GM21360 (cell line): Measurements from ENCODE around the gene TAC4.
A peak's percentile ranks its signal among the peaks of the same experiment; 100 is the strongest.

Source experiments
- ATAC-seq: cut with Tn5 transposase; IDR thresholded peaks from one replicate; pipeline ENCODE4 v1.9.1; 2021; ENCODE audit warnings: mild to moderate bottlenecking, moderate library complexity; ENCODE audit not compliant: unreplicated experiment

TAC4 gene

DNA sequence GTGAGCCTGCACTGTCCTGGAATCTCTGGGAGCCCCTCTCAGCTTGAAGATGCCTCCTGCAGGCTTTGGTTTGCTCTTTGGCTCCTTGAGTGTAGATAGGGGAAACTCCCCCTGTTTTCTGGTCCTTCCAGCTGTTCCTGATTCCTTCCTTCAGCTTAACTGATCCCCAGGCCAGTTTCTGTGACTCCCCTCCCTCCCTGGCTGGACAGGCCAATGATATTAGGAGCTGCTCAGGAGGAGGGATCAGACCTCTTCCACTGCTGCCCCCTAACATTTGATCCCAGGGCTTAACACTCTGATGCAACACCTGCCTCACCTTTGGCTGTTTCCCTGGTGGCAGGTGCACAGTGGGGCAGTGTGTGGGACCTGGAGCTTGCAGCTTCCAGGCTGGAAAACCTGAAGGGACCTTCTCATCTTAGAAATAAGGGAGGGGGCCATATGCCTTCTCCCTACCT lies at the start of gene TAC4:
Gene TAC4 (minus strand): TSS at position 51 of the 455 bp plus-strand sequence. CDS start 52 bp downstream, outside the sequence.
- no peak for ATAC-seq

- ATAC-seq: no peak
These were observed 49.0 kb upstream of the TAC4 start for GRCh38 chr17:49896860-49897259.

DNA sequence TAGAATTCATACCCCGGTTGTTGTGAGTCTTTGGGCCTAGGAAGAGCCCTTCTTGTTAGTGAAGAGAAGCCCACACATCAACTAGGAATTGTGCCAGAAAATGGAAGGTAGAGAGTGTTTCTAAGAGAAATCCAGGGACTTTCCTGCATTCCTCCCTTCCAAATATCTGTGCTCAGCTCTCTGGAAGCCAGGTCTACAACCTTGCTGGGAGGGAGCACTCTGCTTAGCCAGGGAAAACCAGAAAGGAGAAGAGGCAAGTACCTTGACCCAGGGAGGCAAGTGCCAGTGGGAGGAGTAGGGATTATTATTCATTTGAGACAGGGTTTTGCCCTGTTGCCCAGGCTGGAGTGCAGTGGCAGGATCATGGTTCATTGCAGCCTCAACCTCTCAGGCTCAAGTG lies 48.4 kb upstream of the TAC4 start:
- ATAC-seq: no peak

DNA sequence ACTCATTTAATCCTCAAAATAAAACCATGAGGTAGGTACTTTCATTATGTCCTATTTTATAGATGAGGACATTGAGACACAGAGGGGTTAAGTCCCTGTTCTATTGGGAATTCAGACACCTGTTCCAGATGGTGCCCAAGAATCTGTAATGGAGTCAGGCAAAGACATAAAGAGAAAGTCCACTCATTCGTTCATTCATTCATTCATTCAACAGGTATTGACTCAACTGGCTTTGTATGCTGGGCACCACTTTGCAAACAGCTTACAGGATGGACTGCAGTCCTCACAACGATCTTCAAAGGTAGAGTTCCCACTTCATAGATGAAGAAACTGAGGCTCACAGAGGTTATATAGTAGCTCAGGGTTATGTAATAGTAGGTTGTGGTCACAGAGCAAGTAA lies 47.9 kb upstream of the TAC4 start:
- ATAC-seq: no peak

- no peak for ATAC-seq
These were observed 46.9 kb upstream of the TAC4 start for GRCh38 chr17:49894761-49895160.

DNA sequence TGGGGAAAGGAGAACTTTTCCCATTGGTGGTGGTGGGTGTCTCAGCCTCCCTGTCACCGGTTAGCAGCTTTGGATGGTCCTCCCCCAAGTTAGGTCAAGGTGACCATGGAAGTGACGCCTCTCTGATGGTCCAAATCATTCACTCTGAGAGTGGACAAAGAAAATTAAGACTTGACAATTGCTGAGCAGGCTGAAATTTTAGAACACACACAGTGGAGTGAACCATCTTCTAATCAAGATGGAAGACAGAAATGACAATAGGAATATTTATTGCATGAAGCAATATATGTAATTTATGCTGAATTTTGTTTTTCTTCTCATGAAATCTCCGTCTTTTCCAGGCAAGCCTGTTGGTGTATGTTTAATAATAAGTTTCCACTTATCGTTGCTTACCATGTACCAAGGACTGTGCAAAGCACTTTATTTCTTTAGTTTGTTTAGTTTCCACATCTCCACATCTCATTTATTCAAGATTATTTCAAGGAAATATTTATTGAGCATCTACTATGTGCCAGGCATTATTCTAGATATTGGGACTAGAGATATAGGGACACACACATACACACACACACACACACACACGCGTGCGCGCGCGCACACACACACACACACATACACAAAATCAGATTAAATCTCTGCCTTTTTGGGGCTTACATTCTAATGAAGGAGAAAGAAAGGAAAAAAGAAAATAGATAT lies 44.0 kb upstream of the TAC4 start:
- ATAC-seq: no peak

GRCh38 chr17:49891271-49891670 lies 43.4 kb upstream of the TAC4 start:
- no peak for ATAC-seq

- no peak for ATAC-seq
These were observed 43.0 kb upstream of the TAC4 start for GRCh38 chr17:49890852-49891251.

DNA sequence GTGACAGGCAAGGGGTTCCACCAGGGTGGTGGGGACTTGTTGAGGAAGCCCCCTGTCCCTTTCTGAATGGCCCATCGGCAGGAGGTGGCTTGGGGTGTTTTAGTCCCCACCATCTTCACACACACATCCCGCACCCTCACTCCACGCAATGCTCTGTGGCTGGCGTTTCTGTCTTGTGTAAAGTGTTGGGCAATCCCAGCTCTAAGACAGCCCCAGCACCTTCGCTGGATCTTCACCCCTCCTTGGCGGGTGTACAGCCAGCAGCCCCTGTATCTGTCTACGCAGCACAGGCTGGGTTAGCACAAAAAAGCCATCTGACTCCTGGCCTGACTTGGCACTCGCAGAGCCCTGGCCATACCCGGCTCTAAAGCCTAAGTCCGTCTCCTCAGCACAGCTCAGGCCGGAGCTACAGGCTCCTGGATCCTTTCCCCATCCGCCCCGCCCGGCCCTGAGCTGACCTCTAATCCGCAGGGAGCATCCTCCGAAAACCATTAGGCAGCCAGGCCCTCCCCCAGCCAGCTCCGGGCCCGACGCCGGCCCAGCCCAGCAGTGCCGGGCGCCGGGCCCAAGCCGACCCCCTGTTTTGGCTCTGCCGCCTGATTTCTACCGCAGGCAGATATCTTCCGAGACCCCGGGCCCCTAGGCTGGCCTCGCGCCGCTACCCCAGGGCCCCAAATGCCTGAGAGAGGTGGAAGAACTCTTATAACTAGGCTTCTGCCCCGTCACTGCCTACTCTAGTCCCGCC lies 42.4 kb upstream of the TAC4 start:
- ATAC-seq: no peak

DNA sequence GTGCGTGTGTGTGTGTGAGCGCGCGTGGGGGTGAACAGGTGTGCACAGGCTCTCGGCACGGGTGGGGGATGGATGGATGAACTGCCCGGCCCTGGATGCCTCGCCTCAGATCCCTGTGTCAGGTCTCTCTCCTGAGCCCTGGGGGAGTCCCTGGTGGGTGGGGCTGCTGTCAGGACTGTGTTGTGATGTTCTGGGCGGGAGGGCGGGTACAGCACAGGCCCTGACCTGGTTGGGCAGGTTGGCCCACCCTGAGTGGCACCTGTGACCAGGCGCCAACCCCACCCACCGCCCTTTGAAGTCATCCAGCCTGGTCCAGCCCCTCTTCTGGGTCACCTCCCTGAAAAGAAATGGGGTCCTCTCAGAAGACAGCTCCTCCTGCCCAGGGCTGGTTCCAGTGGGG lies 41.6 kb upstream of the TAC4 start:
- no peak for ATAC-seq

GRCh38 chr17:49887744-49888360 lies 40.0 kb upstream of the TAC4 start:
- no peak for ATAC-seq

- no peak for ATAC-seq
These were observed 39.3 kb upstream of the TAC4 start for GRCh38 chr17:49887086-49887743.

DNA sequence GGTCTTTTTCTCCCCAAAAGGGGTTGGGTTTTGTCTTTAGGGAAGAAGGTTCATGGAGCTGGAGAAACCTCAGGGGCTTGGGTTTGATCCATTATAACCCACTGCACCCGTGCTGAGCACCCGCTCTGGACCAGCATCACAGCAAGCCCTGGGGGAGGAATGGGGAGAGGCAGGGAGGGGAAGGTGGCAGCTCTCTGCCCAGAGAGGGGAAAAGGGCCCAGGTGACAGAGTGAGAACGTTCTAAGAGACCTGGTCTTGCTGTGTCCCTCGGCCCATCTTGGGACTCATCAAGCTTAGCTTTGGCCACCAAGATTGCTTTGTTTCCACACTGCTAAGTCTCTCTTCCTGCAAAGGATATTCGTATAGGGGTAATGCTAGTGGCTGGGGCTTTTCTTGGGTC lies 38.2 kb upstream of the TAC4 start:
- no peak for ATAC-seq

DNA sequence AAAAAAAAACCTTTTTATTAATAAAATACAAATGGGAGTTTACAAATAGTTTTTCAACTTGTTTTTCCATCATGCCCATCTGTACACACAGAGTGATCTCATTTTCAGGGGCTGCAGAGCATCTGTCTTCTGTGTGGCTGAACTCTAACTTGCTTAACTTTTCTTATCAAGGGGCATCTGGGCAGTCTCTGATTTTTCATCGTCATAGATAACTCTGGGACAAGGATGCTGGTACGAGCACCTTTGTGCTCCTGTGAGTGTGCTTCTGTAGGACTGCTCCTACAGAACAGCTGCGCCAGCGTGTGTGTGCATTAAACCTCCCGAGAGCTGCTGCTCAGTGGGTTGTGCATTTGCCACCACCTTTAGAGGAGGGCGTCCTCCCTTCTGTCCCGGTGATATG lies 34.6 kb upstream of the TAC4 start:
- no peak for ATAC-seq

GRCh38 chr17:49881054-49881402 lies 33.2 kb upstream of the TAC4 start:
- no peak for ATAC-seq

GRCh38 chr17:49880291-49881053 lies 32.6 kb upstream of the TAC4 start:
- peak; percentile 62 for ATAC-seq

DNA sequence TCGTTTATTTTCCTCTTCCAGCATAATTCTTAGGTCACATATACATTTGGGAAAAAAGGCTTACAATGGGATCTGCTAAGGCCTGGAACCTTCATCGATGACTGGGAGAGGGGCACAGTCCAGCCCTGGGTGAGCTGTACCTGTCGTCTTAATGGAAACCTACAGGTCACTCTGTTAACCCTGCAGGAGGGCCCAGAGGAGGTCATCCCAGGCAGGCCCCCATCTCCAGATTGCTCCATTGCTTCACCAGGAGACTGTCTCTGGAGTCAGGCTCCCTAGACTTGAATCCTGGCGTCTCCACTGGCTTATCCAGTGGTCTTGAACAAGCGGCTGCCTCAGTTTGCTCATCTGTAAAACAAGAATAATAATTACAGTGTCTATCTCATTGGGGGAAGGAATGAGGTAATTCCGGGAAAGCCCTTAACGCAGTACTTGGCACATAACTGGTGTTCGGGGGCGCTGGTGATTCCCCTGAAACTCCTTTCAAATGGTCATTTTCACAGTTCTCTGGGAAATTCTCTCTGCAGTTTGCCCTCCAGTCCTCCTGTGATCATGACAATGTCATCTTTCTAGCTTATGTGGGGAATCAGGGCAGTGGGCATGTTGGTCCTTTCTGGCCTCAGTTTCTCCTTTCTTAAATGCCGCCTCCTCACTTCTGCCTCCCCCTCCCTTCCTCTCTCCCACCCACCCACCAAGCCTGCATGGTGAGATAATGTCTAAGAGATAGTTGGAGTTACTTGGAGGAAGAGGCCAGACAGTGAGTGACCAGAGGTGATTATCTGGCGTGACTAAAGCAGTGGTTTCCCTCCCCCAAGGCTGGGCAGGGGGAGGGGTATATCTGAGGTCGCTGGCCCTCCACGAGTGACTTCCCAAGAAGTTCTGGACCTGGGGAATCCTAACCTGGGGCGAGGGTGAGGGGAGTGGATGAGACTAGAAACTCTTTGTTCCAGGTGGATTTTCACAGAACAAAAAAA lies 31.3 kb upstream of the TAC4 start:
- ATAC-seq: no peak

- ATAC-seq: no peak
These were observed 27.8 kb upstream of the TAC4 start for GRCh38 chr17:49875685-49876084.

DNA sequence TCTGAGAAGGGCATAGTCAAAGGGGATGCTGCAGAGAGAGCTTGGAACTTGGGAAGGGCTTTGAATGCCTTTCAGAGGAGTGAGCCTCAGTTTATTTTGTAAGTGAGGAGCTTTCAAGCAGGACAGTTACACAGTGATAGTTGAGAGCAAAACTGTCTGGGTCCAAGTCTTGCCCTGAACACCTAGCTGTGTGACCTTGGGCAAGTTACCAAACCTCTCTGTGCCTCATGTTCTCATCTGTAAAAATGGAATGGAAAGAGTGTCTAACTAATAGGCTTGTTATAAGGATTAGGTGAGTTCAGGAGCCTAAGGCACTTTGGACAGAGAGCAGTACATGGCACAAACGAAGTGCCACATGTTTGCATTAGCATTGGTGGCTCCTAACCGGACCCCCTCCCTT lies 27.0 kb upstream of the TAC4 start:
- ATAC-seq: no peak

DNA sequence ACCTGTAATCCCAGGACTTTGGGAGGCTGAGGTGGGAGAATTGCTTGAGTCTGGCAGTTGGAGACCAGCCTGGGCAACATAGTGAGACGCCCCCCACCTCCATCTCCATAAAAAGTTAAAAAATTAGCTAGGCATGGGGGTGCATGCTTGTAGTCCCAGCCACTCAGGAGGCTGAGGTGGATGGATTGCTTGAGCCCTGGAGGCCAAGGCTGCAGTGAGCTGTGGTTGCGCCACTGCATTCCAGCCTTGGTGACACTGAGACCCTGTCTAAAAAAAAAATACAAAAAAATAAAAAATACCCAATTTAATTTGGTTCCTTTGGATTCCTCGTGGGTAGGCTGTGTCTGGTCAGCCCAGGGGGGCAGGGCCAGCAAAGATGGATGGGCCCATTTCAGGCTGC lies 26.1 kb upstream of the TAC4 start:
- ATAC-seq: no peak
